Subcutaneous adipose tissue (tissue), 4 donors: ENCODE results near the gene HJURP. TPM values are rescaled to one million over a fixed set of nuclear protein-coding genes. Genes with fewer than 3 reads are reported as not detected.

Experiments
- total RNA-seq, 4 donors: library from RNA; depleted of rRNA; stranded (reverse); fragments of >200 nt; gene quantifications; one replicate each; pipeline ENCODE4 v1.1.0, GENCODE V29; 2016
- TF ChIP-seq, protein P1 (sequence below): fragments of 450-650 bp; IDR thresholded peaks from one replicate; pipeline ENCODE4 v1.5.1; 2016; ENCODE audit warnings: low read depth, mild to moderate bottlenecking, control low read depth, antibody characterized with exemption, moderate library complexity

HJURP gene
- total RNA-seq, 4 donors from 2014 or later = 1.9 to 2.0 TPM; not detected in 2

DNA sequence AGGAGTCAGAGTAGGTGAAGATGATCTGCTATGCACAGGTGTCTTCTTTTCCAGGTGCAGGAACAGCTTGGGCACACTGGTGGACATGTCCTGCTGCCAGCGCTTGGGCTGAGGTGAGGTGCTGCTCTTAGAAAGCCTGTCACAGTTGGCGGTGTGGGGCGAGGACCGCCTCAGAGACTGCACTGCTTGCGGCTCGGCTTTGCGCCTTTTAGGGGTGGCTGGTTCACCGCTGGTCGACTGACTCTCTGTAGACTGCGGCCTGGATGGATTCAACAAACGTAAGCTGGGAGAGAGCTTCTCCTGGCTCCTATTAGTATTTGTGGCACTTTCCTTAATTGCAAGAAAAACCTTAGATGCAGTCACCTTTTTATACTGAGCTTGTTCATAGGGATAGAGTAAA is 12.1 kb upstream of the HJURP start:
- TF ChIP-seq, protein P1, sequence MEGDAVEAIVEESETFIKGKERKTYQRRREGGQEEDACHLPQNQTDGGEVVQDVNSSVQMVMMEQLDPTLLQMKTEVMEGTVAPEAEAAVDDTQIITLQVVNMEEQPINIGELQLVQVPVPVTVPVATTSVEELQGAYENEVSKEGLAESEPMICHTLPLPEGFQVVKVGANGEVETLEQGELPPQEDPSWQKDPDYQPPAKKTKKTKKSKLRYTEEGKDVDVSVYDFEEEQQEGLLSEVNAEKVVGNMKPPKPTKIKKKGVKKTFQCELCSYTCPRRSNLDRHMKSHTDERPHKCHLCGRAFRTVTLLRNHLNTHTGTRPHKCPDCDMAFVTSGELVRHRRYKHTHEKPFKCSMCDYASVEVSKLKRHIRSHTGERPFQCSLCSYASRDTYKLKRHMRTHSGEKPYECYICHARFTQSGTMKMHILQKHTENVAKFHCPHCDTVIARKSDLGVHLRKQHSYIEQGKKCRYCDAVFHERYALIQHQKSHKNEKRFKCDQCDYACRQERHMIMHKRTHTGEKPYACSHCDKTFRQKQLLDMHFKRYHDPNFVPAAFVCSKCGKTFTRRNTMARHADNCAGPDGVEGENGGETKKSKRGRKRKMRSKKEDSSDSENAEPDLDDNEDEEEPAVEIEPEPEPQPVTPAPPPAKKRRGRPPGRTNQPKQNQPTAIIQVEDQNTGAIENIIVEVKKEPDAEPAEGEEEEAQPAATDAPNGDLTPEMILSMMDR = no peak

DNA sequence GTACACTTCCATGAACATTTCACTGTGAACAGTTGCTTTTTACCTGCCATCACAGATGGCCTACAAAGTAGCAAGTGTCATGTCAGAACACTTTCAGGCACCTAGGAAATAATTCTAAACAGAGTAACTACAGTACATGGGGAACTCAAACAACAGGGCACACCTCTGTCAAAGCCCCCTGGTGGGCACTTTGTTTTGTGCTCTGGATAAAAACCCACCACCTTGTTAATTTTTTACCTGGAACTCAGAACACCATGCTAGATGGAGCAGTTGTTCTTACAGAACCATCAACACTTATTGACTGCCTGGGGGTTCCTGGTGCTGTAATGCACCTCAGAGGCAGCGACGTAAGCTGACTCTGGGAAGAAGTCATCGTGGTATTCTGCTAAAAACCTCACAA is 11.5 kb upstream of the HJURP start:
- TF ChIP-seq, protein P1 = no peak

DNA sequence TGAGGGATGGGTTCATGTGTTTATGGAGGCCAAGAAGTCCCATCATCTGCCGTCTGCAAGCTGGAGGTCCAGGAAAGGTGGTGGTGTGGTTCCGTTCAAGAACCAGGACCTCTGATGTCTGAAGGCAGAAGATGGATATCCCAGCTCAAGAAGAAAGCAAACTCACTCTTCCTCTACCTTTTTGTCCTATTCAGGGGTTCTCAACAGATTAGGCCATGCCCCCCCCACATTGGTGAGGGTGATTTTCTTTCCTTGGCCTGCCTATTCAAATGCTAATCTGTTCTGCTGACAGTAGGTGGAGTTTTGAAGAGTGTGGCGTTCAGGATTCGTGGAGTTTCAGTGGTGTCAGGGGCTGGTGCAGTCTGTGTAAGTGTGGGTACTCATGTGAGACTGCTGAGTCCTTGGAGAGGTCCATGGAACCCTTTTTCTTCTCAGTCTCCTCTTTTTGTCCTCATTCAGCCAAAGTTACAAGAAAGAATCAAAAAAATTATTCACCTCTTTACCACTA is 8.0 kb upstream of the HJURP start:
- TF ChIP-seq, protein P1 = no peak

DNA sequence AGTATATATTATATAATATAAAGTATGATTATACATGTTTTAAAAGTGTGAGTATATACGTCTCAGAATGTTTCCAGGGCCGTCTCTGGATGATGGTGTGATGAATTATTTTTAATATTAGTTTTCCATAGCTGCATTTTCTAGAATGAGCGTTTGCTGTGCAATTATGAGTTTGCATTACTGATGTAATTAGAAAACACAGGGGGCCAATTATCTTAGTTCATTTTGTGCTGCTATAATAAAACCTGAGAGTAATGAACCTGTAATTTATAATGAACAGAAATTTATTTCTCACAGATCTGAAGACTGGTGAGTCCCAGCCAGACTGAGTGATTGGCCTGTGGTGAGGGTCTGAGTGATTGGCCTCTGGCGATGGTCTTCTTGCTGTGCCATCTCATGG is 4.0 kb upstream of the HJURP start:
- TF ChIP-seq, protein P1 = no peak

DNA sequence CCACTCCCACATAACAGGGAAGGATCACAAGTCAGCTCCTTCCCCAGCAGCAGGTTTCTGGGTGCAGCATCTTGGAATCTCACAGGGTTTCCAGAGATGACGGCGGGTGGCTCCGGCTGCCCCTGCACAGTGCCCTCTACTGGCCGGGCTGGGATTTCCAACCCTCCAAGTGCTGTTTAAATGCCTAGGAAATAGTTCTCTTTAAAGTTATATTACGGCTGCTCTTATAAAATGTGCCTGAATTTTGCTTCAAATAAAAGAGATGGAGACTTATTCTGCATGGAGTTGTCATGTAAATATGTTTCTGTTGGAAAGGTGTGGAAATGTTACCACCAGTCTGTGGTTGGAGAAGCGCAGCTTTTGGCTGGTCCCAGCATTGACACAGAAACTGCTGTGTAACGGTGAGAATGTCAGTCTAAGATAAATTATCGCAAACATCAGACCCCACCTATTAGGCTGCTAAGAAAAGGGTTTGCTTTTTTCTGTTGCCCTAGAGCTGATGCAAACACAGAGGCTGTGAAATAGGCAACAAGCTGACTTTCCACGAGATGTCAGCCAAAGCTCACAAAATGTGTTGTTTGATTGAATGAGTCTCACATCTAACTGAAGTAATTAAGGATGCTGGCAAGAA is 3.3 kb upstream of the HJURP start:
- TF ChIP-seq, protein P1 = no peak

DNA sequence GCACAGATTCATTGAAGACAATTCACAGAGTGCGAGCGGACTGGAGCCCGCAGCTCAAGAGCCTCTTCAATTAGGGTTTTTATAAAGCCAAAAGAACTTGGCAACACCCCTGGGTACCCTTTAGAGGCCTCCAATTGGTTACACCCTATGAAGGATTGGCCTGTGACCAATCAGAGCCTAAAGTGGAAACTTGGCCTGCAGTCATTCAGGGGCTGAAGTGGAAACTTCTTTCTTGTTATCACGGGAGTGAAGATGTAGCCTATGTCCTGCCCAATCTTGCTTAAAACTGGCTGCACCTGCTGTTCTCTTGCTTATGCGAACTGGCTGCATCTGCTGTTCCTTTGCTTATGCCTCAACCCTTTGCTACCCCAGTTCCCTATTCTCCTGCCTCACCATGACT is 1.8 kb upstream of the HJURP start:
- TF ChIP-seq, protein P1 = no peak

DNA sequence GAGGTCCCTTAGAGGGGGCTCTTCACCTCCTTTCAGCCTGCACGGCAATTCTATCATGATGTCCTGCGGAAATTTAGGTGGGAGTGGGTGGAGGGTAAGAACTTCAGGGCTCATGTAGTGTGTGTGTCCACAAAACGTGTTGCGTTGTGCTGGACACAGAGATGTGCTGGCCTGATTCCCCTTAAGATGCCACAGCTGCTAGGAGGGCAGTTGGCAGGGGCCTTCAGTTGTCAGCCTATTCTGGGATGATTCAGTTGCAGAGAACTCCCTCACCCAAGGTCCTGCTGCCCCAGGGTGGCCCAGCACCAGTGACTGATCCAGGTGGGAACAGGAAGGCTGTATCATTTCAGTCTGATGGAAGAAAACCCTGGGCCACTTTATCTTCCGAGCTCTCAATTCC is 1.0 kb upstream of the HJURP start:
- TF ChIP-seq, protein P1 = no peak
